22Rv1 (cell line): ENCODE data around the gene PDP2.
A peak's percentile ranks its signal among the peaks of the same experiment; 100 is the strongest.

Experiments used
- H3K27ac ChIP-seq: fragments of 450-650 bp; 2 replicates; pipeline ENCODE4 v1.5.1; 2017
- CTCF ChIP-seq: fragments of 450-650 bp; IDR thresholded peaks from 2 replicates; pipeline ENCODE4 v1.5.1; 2017; ENCODE audit warnings: mild to moderate bottlenecking
- ZFX ChIP-seq: fragments of 450-650 bp; IDR thresholded peaks from 2 replicates; pipeline ENCODE4 v1.6.1; 2017; ENCODE audit warnings: antibody characterized with exemption, borderline replicate concordance

The PDP2 gene

DNA sequence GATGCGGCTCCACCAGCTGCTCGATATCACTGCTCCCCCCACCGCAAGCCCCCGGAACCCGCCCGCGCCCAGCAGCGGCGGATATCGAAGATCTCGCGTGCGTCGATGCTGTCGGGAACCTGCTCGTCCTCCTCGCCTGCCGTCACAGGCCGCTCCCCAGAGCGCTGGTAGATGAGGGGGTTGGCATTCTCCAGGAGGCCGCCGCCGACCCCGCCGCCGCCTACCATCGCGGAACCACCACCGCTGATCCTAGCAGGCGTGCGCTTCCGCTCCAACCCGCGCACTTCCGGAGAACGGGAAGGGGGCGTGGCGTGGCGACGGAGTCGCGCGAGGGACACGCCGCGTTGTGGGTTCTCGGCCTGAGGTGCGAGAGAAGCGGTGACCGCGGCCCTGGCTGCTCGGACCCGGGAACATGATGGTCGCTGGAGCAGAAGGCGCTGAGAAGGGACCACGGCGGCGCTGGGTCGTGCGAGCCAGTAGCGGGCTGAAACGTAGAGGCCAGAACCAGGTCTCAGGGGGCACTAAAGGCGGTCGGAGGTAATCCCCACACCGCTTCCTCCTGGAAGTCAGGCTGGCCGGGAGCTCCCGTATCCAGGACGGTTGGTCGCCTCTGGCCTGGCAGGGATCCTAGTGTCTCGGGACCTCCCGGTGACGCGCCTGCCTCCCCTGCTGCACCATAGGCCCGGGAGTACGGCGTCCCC lies 54.0 kb downstream of the PDP2 start, which contains the start of gene CIAO2B:
Gene CIAO2B, minus strand, starts transcription at position 265 of the 701 bp plus-strand sequence. Its CDS starts 38 bp downstream, at position 227.
- TF ChIP-seq CTCF (no peak), ZFX (no peak)
- H3K27ac ChIP-seq: peak within 1 kb of the TSS; percentile 70

GRCh38 chr16:66934839-66935313 lies 54.6 kb downstream of the PDP2 start:
- peak overlapping the region; percentile 70 for H3K27ac ChIP-seq

GRCh38 chr16:66935314-66936011 lies 55.1 kb downstream of the PDP2 start, which contains the start of gene CES2:
TSS of gene CES2 (plus strand) at chr16:66935516. CDS start at chr16:66935636, 120 bp downstream.
- TF ChIP-seq CTCF (no peak), ZFX (no peak)
- peak within 1 kb of the TSS; percentile 70 for H3K27ac ChIP-seq

GRCh38 chr16:66936462-66936861 lies 56.1 kb downstream of the PDP2 start:
- H3K27ac ChIP-seq: no peak overlapping the region

DNA sequence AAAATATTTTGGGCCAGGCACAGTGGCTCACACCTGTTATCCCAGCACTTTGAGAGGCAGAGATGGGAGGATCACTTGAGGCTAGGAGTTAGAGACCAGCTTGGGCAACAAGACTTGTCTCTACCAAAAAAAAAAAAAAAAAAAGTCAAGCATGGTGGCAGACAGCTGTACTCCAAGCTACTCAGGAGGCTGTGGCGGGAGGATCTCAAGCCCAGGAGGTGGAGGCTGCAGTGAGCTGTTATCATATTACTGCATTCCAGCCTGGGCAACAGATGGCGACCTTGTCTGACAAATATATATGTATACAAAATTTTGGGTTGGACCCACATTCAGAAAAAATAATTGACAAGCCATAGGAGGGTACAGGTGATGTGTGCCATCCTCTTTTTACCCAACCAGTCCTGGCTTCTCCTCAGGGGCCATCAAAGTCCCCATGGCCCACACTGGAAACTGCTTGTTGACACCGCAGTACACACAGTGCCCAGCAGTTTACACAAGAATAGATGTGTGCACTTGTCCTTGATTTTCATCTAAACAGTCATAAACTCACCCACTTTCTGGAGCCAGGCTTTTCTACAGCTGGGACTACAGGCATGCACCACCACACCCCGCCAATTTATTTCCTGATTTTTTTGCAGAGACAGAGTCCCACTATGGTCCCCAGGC lies 56.7 kb downstream of the PDP2 start:
- no peak for TF ChIP-seq ZFX
- no peak for TF ChIP-seq CTCF

More at GRCh38 chr16:66936462-66936861, 56.1 kb downstream of the PDP2 start:
- TF ChIP-seq ZFX: no peak
- TF ChIP-seq CTCF: no peak

DNA sequence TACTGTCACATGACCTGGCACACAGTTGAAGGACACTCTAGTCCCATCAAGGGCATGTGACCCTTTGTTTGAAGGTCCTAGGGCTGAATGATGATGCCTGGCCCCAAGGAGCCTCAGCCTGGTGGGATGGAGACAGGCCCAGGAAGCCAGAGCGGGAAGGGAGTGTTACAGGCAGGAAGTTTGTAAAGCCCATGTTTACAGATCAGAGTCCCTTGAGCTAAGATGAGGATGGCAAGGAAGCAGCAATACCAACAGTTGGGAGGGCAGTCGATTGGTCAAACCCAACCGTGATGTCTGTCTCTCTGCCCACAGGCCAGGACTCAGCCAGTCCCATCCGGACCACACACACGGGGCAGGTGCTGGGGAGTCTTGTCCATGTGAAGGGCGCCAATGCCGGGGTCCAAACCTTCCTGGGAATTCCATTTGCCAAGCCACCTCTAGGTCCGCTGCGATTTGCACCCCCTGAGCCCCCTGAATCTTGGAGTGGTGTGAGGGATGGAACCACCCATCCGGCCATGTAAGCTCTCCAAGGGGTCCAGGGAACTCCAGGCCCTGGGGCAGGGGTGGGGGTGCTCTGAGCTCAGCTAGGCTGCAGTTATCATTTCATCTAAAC lies 57.5 kb downstream of the PDP2 start:
- TF ChIP-seq CTCF: no peak
- TF ChIP-seq ZFX: no peak
- H3K27ac ChIP-seq: no peak overlapping the region

More for the DNA sequence above, 56.7 kb downstream of the PDP2 start:
- no peak overlapping the region for H3K27ac ChIP-seq

DNA sequence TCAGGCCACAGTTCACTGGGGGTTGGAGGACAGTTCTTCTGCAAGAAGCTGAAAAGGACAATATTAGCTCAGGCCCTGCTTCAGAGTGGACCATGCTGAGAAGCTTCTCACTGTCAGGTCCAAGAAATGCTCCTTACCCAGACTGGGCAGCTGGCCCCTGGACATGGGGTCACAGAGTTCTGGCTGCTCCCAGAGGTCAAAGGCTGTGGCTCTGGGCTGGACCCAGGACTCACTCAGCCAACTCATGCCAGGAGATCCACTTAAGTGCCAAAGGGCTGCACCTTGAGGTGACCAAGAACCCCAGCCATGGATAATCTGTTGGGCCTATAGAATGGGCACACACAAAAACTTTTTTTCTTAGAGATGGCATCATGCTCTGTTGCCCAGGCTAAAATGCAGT lies 59.1 kb downstream of the PDP2 start:
- H3K27ac ChIP-seq: no peak overlapping the region
- no peak for TF ChIP-seq CTCF
- no peak for TF ChIP-seq ZFX
